Kidney (tissue), 14 donors: Measurements from ENCODE around the gene CYP11A1. TPM values are rescaled to one million over a fixed set of nuclear protein-coding genes. Genes with fewer than 3 reads are reported as not detected.

ENCODE experiments used
- DNase-seq, 5 donors: peaks; one replicate each; pipeline ENCODE4 v3.0.0-alpha.2; 2013 to 2020
- FAIRE-seq: peaks from 2 replicates; lab custom pipeline; 2012; peaks lifted over from hg19 to GRCh38; lab: Jason Lieb, UNC
- H3K27ac ChIP-seq, 2 donors: one replicate each; pipeline ENCODE4 v1.7.0; 2013; ENCODE audit warnings: low read depth in 2 of 2, low read length in 2 of 2, inconsistent platforms in 1 of 2
- H3K27me3 ChIP-seq: one replicate; pipeline ENCODE4 v1.7.1; 2013; ENCODE audit warnings: low read length, inconsistent platforms; ENCODE audit not compliant: control insufficient read depth, insufficient read depth
- H3K36me3 ChIP-seq, 3 donors: one replicate each; pipeline versions ENCODE4 v1.7.0 to v1.7.1; 2013; ENCODE audit warnings: low read length in 3 of 3, control low read depth in 1 of 3, inconsistent platforms in 1 of 3; ENCODE audit not compliant: insufficient read depth in 3 of 3, control insufficient read depth in 2 of 3
- H3K4me1 ChIP-seq, 3 donors: one replicate each; pipeline versions ENCODE4 v1.7.0 to v1.7.1; 2013; ENCODE audit warnings: low read length in 3 of 3, inconsistent platforms in 1 of 3, low read depth in 1 of 3; ENCODE audit not compliant: control insufficient read depth in 2 of 3, insufficient read depth in 2 of 3
- H3K4me3 ChIP-seq, 3 donors: one replicate each; pipeline versions ENCODE4 v1.7.0 to v1.8.1; 2013; ENCODE audit warnings: low read length in 3 of 3, control low read depth in 1 of 3, inconsistent platforms in 1 of 3
- H3K9ac ChIP-seq, 3 donors: one replicate each; pipeline versions ENCODE4 v1.7.0 to v1.7.1; 2013; ENCODE audit warnings: low read length in 3 of 3, control low read depth in 1 of 3, inconsistent platforms in 1 of 3
- H3K9me3 ChIP-seq, 3 donors: one replicate each; pipeline versions ENCODE4 v1.7.0 to v1.7.1; 2013; ENCODE audit warnings: low read length in 3 of 3, control low read depth in 1 of 3, inconsistent platforms in 1 of 3; ENCODE audit not compliant: control insufficient read depth in 2 of 3, insufficient read depth in 1 of 3
- intact Hi-C: fragments of 100-400 bp; cut with DNase I; formaldehyde crosslinking; loops from one replicate; pipeline ENCODE4 v1.11.1; 2022
- polyA plus RNA-seq: library from polyadenylated mRNA; stranded (reverse); fragments of 350-450 nt; fragmentation: Illumina TruSeq; extraction: RNeasy Lipid Tissue Mini Kit (QIAGEN cat#74804); gene quantifications from one replicate; pipeline ENCODE4 v1.2.3, GENCODE V29; 2014; ENCODE audit warnings: low read depth, low replicate concordance; ENCODE audit not compliant: insufficient read depth
- total RNA-seq: library from RNA; stranded (reverse); fragmentation: NEBNext Ultra II Directional; extraction: Animal tissue kit (Norgen Biotek cat#: 25700); gene quantifications from one replicate; pipeline ENCODE4 v1.2.1, GENCODE V29; 2021
- TF ChIP-seq, protein P1 (sequence below): IDR thresholded peaks from 3 replicates; pipeline ENCODE4 v1.5.1; 2012; ENCODE audit warnings: mild to moderate bottlenecking, moderate library complexity, borderline replicate concordance; ENCODE audit not compliant: insufficient read depth; ENCODE audit errors: extremely low read depth
- donor health status: control.
- donor health status: control.
- donor health status: control.
- donor health status: control.
- donor health status: control.
- donor health status: DM: yes; HTN: yes; CAD: no.
- donor health status: Normal renal cell carcinoma (clear cell type).

The CYP11A1 gene
- total and polyA plus RNA-seq, 2 donors from 2014 or later, result 0.13 to 2.7 TPM

- Histone ChIP-seq H3K27me3 (no peaks in the 10 kb centered on the region), H3K9me3 (no peaks in the 10 kb centered on the region), H3K4me1 (no peaks in the 10 kb centered on the region), H3K27ac (no peak overlapping the region), H3K9ac (no peak overlapping the region), H3K4me3 (no peak overlapping the region), H3K36me3 (no peaks in the 10 kb centered on the region)
- TF ChIP-seq, protein P1, sequence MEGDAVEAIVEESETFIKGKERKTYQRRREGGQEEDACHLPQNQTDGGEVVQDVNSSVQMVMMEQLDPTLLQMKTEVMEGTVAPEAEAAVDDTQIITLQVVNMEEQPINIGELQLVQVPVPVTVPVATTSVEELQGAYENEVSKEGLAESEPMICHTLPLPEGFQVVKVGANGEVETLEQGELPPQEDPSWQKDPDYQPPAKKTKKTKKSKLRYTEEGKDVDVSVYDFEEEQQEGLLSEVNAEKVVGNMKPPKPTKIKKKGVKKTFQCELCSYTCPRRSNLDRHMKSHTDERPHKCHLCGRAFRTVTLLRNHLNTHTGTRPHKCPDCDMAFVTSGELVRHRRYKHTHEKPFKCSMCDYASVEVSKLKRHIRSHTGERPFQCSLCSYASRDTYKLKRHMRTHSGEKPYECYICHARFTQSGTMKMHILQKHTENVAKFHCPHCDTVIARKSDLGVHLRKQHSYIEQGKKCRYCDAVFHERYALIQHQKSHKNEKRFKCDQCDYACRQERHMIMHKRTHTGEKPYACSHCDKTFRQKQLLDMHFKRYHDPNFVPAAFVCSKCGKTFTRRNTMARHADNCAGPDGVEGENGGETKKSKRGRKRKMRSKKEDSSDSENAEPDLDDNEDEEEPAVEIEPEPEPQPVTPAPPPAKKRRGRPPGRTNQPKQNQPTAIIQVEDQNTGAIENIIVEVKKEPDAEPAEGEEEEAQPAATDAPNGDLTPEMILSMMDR, result no peak
- no peak for FAIRE-seq
- intact Hi-C loops, result no loop called here
- DNase-seq, result peak in 1 of 5 donors; percentile 35
Observed at GRCh38 chr15:74336061-74337005, 31.1 kb downstream of the CYP11A1 start.

DNA sequence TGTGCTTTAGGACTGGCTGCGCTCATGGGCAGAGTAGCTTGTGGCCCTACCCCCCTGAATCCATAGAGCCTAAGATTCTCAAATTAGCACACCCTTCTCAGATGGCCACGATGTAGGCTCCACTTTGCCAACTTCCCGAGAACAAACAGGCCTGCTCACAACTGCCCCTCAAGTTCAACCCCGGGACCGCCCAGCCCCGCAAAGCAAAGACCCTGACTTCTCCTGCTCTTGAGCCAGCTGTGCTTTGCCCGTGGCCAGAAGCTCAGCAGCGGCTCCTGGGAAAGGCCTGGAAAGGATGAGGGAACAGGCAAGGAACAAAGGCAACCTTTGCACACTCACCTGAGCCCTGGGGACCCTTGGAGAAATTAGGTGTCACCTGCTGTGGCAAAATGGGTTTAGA lies 32.0 kb downstream of the CYP11A1 start:
- intact Hi-C loops, result no loop called here
- H3K36me3 ChIP-seq, result no peaks in the 10 kb centered on the region
- FAIRE-seq, result no peak
- no peaks in the 10 kb centered on the region for H3K9me3 ChIP-seq
- H3K4me1 ChIP-seq, result no peaks in the 10 kb centered on the region
- H3K9ac ChIP-seq, result no peak overlapping the region
- TF ChIP-seq, protein P1, result no peak
- no peak overlapping the region for H3K27ac ChIP-seq
- no peak overlapping the region for H3K4me3 ChIP-seq
- no peaks in the 10 kb centered on the region for H3K27me3 ChIP-seq
- peak in 1 of 5 donors; percentile 18 for DNase-seq

DNA sequence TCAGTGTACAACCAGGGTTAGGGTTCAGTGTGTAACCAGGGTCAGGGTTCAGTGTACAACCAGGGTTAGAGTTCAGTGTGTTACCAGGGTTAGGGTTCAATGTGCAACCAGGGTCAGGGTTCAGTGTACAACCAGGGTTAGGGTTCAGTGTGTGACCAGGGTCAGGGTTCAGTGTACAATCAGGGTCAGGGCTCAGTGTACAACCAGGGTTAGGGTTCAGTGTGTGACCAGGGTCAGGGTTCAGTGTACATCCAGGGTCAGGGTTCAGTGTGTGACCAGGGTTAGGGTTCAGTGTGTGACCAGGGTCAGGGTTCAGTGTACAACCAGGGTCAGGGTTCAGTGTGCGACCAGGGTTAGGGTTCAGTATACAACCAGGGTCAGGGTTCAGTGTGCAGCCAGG lies 33.3 kb downstream of the CYP11A1 start:
- Histone ChIP-seq H3K36me3 (no peaks in the 10 kb centered on the region), H3K9ac (no peak overlapping the region), H3K9me3 (no peaks in the 10 kb centered on the region), H3K4me3 (no peak overlapping the region), H3K27ac (no peak overlapping the region), H3K27me3 (no peaks in the 10 kb centered on the region), H3K4me1 (no peaks in the 10 kb centered on the region)
- intact Hi-C loops, result no loop called here
- FAIRE-seq (no peak), DNase-seq (no peak)
- TF ChIP-seq, protein P1, result no peak
